PC-3 (cell line): ENCODE results near the gene ALDH3A2.

Source experiments
- EZH2 ChIP-seq: fragments of 300-600 bp; sonication (generic); IDR thresholded peaks from one replicate; pipeline ENCODE4 v1.6.1; 2017; ENCODE audit warnings: antibody characterized with exemption, mild to moderate bottlenecking, low read length; ENCODE audit not compliant: unreplicated experiment
- EZH2phosphoT487 ChIP-seq: fragments of 300-600 bp; sonication (generic); IDR thresholded peaks from 2 replicates; pipeline ENCODE4 v1.6.1; 2018; ENCODE audit warnings: mild to moderate bottlenecking, antibody characterized with exemption, low read length, borderline replicate concordance
- TF ChIP-seq, protein P1 (sequence below): fragments of 300-600 bp; sonication (generic); conservative IDR thresholded peaks from 2 replicates; pipeline ENCODE4 v1.5.1; 2017; ENCODE audit warnings: antibody characterized with exemption, low read depth, mild to moderate bottlenecking, low read length

DNA sequence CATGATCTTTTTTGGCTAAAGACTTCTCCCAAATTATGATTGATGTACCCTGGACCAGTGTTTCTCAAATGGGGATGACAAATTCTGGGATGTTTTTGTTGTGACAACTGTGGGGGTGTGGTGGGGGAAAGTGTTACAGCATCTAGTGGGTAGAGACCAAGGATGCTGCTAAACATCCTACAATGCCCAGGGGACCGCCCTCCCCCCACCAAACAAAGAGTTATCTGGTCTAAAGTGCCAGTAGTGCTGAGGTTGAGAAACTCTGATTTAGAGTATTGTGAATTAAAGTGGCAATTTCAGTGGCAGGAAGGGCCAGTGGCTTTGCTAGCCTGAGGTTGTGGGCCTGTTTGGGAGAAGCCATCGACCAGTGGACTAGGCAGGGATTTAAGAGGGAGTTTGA lies 34.6 kb downstream of the ALDH3A2 start:
- TF ChIP-seq, protein P1, sequence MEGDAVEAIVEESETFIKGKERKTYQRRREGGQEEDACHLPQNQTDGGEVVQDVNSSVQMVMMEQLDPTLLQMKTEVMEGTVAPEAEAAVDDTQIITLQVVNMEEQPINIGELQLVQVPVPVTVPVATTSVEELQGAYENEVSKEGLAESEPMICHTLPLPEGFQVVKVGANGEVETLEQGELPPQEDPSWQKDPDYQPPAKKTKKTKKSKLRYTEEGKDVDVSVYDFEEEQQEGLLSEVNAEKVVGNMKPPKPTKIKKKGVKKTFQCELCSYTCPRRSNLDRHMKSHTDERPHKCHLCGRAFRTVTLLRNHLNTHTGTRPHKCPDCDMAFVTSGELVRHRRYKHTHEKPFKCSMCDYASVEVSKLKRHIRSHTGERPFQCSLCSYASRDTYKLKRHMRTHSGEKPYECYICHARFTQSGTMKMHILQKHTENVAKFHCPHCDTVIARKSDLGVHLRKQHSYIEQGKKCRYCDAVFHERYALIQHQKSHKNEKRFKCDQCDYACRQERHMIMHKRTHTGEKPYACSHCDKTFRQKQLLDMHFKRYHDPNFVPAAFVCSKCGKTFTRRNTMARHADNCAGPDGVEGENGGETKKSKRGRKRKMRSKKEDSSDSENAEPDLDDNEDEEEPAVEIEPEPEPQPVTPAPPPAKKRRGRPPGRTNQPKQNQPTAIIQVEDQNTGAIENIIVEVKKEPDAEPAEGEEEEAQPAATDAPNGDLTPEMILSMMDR: no peak
- TF ChIP-seq EZH2phosphoT487 (no peak), EZH2 (no peak)
